HG03066 (cell line): ENCODE data around the gene RBM28.

Source experiments
- ATAC-seq: cut with Tn5 transposase; IDR thresholded peaks from one replicate; pipeline ENCODE4 v1.9.1; 2021; ENCODE audit warnings: low read depth; ENCODE audit not compliant: unreplicated experiment

The RBM28 gene, protein sequence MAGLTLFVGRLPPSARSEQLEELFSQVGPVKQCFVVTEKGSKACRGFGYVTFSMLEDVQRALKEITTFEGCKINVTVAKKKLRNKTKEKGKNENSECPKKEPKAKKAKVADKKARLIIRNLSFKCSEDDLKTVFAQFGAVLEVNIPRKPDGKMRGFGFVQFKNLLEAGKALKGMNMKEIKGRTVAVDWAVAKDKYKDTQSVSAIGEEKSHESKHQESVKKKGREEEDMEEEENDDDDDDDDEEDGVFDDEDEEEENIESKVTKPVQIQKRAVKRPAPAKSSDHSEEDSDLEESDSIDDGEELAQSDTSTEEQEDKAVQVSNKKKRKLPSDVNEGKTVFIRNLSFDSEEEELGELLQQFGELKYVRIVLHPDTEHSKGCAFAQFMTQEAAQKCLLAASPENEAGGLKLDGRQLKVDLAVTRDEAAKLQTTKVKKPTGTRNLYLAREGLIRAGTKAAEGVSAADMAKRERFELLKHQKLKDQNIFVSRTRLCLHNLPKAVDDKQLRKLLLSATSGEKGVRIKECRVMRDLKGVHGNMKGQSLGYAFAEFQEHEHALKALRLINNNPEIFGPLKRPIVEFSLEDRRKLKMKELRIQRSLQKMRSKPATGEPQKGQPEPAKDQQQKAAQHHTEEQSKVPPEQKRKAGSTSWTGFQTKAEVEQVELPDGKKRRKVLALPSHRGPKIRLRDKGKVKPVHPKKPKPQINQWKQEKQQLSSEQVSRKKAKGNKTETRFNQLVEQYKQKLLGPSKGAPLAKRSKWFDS

DNA sequence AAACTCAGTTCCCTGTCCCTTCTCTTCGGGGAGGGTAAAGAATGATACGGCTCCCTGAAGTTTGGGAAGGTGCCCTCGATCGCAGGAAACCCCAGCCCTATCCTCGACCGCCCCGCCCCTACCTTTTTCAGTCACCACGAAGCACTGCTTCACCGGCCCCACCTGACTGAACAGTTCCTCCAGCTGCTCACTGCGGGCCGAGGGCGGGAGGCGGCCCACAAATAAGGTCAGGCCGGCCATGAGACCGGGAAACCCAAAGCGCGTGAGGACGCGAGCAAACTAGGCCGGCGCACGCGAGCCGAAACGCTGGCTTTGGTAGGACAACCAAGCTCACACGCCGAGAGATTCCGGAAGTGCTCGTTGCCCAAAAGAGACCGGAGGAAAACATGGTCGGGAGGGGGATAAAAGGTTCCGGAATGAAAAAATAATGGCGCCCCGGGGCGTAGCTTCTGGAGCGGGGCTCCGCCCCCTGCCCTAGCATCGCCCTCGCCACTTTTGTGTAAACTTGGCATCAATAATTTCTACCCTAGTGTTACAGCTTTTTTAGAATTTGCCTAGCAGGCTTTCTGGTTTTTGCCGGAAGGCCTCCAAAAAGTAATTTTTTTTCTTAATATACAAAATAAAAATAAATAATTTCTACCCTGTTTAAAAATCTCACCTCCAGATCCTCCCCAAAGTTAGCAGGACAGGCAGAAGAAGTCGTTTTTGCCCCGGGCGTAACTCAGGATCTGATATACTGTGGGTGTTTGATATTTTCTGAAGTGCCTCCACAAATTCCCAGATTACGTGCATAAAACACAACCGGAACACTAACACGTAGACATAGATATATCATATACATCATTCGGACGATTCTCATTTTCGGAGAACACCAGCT, at the start of gene RBM28:
RBM28 (minus strand) TSS at position 355 of the 877 bp plus-strand sequence; CDS start at position 240, 115 bp downstream.
- peak; percentile 97 for ATAC-seq

DNA sequence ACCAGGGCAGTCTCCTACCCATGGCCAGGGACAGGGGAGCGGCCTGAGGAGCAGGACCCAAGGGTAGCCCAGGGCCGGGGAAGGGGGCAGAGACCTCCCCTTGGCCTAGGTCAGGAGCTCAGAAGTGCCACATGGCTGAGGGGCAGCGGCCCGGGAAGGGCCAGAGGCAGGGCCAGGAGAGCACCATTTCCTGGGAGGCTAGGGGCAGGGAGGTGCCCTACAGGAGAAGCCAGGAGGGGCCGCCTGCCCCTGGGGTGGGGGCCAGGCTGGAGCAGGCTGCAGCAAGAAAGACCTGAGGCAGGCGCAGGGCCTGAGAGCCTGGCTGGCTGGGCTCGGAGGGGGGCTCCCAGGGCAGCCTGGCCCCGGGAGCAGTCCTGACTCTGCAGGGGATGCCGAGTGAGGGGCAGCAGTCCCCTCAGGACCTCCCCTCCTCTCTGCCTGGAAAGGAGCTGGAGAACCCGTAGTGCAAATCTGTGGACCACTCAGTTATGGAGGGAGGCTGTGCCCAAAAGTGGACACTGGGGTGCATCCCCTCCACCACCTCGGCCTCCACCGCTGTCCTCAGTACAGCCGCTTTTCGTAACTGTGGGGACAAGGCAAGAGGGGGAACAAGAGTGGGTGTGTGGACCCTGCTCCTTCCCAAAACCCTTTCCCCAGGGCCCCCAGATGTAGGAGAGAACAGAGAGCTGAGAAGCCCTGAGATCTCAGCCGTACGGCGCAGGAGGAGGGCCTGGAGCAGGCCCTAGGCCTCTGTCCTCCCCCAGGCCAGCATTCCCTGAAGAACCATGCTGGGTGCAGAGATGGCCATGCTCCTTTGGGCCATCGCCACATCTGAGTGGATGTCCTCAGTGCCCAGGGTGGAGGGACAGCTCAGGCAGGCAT, 49.0 kb upstream of the RBM28 start:
- ATAC-seq: no peak

DNA sequence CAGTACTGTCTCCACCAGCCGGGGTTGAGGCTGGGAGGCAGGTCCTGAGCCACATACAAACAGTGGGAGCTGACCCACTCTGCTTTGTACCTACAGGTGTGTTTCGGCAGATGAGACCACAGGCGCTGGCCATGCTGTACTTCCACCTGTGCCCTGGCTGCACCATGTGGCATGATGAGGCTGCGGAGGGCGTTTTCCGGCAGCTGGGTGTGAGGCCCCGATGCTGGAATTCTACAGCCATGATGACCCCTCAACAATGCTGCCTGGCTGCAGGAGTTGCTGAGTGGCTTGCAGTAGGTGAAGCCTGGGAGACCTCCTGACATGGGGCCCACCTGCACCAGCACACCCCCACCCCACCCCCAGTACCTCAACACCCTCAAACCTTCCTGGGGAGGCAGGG, 48.1 kb upstream of the RBM28 start:
- ATAC-seq: no peak

DNA sequence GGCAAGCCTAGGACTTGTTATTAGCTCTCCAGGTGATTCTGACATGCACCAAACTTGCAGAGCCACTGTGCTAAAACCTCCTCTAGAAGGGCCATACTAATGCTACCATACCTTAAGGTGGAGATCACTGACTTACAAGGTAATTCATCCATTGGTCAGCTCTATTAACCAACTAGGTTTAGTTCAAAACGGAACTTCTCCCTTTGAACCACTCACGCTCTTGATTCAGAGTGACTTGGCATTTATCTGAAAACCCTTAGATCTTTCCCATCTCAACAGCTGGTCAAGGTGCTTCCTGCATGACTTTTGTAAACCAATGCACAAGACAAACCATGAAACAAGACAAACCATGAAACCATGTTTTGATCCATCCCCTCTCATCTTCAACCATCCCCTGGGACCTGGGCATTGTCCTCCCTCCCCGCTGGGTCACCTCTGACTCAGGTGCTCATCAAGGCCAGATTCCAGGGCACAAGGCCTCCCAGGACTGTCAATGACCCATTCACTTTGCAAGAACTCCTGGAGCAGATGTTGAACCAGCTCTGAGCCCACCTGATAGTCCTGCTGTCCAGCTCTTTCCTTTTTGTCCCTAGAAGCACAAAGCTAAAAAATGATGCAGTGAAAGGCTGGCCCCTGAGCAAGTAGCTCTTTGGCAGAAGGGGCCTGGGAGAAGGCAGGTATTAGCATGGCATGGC, 47.3 kb upstream of the RBM28 start:
- ATAC-seq: no peak

DNA sequence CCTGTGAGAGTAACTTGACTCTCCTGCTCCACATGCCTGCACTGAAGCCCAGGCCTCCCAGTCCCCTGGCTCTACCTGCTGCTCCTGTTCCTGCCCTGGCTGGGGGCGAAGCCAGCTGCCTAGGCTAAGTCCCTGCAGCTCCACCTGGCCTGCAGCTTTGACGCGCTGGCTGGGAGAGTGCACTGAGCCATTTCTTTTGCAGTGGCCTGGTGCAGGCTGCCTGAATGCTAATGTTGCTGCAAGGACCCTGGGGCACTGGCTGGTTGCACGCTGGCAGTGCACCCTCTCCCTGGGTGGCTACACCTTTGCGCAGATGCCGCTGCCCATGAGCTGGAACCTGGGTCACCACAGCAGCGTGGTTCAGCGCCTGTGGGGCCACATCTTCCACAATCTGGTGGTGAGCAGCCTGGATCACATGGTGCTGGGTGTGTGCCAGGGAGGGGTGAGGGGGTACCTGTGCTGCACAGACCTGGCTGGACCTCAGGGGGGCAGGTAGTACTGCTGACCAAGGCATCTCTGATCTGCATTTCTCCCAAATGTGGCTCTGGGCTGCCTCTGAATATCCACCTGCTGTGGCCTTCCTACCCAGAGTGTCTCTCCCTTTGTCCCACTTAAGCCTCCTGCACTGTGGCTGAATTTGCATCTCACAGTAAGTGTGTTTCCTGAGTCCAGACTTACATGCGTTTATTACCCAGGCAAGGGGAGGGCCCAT, 46.1 kb upstream of the RBM28 start:
- ATAC-seq: no peak

DNA sequence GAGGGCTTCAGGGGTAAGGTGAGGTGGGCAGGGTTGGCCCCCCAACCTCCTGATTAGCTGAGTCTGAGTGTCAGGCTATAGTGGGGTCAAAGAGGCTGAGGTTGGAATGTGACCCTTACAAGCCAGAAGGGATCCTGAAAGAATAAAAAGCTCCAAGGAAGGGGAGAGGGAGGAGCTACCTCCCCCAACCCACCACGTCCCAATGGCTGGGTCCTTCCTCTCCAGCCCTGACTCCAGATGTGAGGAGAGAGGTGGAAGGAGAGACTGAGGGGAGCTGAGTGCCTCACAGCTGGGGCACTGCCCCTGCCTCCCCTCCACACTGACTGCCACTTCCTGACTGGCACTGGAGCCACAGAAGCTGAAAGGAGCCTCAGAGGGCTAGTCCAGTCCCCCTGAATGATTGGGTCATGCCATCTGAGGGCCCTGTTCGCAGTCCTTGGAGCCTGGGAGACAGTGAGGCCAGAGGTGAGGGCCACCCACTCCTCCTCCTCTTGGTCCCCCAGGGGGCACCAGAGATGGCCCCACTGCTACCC, 45.4 kb upstream of the RBM28 start:
- ATAC-seq: no peak

DNA sequence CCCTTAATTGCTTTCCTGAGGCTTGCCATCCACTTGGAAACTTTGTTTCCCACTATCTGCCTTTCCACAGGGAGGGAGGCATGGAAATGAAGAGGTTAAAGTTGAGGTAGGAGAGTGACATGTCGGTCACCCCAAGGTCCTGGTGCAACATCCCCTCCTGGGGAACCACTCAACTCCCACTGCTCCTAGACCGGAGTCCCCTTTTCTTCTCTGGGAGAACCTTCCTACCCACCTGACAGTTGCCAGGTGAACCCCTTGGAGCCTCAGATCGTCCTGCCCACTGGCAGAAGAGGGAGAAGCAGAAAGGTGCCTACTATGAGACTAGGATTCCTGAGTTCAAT, 44.4 kb upstream of the RBM28 start:
- ATAC-seq: peak; percentile 20

DNA sequence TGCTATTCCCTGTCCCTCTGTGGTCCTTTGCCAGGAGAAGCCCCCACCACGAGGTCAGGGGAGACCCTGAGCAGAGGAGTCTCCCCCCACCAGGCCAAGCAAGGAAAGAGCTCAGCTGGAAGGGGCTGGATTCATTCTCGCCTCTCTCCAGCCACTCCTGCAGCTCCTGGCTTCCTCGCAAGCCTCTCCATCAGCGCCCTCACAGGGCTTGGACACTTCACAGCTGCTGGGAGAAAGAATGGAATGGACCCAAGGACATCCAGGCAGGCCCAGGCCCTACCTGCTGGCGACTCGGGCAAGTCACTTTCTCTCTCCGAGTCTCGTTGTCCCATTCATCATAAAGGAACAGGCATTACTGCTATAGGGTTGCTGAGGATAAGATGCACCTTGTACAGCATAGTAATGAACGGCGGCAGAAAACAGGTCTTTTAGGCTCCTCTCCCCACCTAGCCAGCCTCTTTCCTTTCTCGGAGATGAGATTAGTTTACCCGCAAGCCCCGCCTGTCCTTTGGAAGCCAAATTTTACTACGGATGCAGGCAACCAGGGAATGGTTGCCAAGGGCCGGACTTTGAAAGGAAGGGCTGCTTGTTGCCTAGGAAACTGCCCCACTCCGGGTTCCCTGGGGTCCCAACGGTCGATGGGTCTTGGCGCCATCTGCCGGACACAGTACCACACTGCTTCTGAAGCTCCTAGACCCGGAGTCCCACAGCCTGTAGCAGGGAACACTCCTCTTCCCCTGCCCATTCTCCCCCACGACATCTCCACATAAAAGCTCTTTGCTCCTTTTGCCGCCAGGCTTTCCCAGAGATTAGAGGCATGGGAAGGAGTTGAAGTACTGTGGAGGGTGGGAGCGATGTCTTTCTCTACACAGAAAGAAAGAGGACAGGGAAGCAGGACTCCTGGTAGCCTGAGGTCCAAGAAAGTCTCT, 43.8 kb upstream of the RBM28 start:
- ATAC-seq: peak; percentile 75

DNA sequence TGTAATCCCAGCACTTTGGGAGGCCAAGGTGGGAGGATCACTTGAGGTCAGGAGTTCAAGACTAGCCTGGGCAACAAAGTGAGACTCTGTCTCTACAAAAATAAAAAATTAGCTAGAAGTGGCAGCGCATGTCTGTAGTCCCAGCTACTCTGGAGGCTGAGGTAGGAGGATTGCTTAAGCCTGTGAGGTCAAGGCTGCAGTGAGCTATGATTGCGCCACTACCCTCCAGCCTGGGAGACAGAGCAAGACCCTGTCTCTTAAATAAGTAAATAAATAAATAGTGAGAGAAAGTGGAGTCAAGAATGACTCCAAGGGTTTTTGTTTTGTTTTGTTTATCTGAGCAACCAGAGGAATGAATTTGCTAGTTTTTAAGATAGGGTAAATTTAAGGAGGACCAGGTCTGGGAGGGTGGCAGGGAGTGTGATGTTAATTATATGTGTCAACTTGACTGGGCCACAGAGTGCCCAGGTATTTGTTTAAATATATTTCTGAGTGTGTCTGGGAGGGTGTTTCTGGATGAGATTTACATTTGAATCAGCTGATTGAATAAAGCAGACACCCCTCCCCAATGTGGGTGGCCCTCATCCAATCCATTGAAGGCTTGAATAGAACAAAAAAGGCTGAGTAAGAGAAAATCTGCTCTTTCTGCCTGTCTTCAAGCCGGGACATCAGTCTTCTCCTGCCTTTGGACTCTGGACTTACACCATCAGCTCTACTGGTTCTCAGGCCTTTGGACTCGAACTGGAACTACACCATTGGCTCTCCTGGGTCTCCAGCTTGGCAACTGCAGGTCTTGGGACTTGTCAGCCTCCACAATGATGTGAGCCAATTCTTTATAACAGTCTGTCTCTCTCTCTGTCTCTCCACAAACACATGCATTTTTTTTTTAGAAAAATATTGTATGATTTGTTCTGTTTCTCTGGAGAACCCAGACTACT, 42.5 kb upstream of the RBM28 start:
- ATAC-seq: no peak

DNA sequence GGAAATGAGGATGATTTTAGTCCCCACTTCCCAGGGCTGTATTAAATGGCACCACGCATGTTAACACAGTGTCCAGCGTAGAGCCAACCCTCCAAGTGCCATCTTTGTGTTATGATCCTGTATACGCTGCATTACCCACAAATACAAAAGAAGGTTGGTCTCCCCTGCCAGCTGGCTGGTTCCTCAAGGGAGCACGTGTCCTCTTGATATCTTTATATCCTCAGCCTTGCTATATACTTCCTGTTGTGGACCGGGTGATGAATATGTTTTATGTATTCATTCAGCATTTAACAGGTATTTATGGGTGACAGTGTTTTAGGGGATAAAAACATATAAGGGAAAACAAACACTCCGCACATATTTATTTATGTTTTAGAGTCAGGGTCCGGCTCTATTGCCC, 41.0 kb upstream of the RBM28 start:
- ATAC-seq: no peak

DNA sequence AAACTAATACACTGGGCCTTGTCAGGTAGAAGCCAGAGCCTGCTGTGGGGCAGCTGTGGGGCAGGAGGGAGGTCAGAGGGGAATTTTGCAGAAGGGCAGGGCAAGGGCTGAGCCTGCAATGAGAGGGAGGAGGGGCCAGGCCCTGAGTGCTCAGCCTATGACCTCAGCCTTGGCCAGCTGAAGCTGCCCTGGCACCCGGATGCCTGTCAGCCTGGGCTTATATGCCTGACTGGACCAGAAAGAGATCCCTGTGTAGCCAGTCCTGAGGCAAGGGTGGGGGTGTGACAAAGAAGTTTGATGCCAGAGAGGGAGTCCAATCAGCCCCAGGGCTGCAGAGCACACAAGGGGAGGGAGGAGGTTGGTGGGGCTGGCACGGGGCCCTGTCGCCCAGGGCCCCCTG, 40.1 kb upstream of the RBM28 start:
- ATAC-seq: no peak

DNA sequence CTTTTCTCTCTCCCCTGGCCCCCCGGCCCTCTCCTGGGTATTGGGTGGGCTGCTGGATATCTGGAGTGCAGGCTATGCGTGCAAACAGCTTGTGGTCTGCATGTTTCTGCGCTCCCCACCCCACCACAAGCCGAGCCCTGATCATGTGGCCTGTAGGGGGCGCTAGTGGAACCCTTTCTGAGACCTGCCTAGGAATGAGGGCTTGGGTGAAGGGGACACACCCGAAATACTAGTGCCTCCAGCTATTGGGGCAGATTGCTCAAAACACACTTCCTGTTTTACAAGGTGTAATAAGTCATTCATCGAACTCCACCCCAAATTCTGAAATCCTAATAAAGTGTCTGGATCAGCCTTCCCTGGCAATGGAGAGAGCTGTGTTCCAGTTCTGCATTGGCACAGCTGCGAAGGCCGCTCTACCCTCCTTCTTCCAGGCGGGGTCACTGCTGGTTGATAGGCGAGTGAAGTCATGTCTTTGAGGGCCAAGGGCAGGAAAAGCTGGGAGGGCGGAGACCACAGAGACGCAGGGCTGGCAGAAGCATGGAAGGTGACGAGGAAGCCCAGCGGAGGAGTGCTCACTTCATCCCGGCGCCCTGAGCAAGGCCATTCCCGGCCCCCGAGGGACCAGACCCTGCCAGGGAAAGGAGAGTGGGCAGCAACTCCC, 37.6 kb upstream of the RBM28 start:
- no peak for ATAC-seq

DNA sequence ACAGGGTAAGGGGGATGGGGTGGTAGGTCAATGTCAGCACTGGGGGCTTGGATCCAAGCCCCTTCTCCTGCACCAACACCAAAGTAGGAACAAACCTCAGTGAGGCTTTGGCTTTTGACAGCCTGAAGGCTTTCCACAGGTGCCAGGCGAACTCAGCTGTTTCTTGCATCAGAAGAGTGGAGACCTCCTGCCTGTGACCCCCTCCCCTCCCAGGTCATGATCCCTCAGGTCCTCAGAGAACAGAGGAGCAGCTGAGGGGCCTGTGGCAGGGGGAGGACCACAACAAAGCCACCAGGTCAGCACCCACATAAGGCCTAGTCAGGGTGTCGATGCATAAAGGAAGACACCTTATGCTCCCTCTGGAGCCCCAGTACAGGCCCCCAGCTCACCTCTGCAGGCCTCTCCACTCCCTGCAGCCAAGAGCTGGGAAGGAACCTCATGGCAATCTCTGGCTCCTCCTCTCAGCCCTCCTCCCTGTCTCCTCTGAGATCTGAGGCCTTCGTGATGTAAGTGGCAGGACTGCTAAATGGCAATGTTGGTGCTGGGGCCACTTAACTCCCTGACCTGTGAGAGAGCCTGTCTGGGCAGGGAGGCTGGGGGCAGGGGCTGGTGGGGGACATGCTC, 36.9 kb upstream of the RBM28 start:
- no peak for ATAC-seq

DNA sequence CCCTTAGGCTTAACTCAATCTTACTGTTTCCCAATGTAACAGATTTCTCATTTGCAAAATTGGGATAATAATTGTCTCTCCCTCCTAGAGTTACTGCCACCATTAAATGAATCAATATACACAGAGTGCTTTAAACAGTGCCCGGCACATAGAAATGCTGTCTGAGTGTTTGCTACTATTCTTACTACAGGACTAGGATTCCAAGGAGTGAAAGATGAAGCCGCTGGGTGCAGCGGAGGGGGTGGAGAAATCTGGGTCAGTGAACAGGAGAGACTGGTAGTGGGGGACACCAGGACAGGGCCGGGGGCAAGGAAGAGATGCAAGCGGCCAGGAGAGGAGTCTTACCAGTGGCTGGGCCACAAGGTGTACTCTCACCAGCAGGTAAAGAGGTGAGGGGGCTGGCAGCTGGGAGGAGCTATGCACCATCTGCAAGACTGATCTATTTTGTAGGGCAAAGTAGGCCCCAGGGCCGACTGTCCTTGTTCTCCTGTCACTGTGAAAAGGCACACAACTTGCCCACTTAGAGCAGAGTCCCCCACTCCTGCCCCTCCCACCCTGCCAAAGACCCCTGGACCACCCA, 36.3 kb upstream of the RBM28 start:
- ATAC-seq: no peak

DNA sequence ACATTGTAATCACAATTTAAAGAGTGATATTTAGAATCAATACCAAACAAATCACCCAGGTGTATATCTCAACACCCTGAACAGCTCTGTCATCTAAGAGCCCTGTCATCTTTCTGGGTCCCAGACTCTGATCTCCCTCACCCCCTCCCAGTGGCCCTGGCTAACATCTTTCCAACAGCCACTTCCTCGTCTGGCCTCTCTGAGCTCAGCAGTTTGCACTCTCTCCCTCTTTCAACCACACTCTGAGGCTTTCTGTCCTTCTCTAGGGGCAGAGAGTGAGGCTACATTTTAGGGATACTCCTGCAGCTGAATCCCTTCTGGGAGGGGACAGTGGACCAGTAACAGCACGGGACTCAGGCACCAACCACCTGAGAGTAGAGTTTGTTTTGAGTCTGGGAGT, 34.9 kb upstream of the RBM28 start:
- no peak for ATAC-seq
